ENCODE results near the gene KRTAP5-8.
"Not testable (repeated sequence)": the region's sequence is repeated elsewhere in the genome, so short reads cannot be mapped to it uniquely, and the experiment has no call there.

Gene KRTAP5-8

GRCh38 chr11:71530602-71531001 is 7.2 kb upstream of the KRTAP5-8 start:
- H3K4me3 ChIP-seq (ENCODE audit: low read length), result no peak overlapping the region
- DNase-seq (ENCODE audit: low read depth), result no peak
- TF ChIP-seq, protein P1, sequence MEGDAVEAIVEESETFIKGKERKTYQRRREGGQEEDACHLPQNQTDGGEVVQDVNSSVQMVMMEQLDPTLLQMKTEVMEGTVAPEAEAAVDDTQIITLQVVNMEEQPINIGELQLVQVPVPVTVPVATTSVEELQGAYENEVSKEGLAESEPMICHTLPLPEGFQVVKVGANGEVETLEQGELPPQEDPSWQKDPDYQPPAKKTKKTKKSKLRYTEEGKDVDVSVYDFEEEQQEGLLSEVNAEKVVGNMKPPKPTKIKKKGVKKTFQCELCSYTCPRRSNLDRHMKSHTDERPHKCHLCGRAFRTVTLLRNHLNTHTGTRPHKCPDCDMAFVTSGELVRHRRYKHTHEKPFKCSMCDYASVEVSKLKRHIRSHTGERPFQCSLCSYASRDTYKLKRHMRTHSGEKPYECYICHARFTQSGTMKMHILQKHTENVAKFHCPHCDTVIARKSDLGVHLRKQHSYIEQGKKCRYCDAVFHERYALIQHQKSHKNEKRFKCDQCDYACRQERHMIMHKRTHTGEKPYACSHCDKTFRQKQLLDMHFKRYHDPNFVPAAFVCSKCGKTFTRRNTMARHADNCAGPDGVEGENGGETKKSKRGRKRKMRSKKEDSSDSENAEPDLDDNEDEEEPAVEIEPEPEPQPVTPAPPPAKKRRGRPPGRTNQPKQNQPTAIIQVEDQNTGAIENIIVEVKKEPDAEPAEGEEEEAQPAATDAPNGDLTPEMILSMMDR (conservative IDR thresholded peaks at IDR 0.05; ENCODE audit: low read length), result no peak

- TF ChIP-seq, protein P1 (conservative IDR thresholded peaks at IDR 0.05; ENCODE audit: low read length), result no peak
- DNase-seq (ENCODE audit: low read depth), result no peak
- H3K4me3 ChIP-seq (ENCODE audit: low read length), result no peak overlapping the region
Observed at GRCh38 chr11:71532036-71532610, 5.7 kb upstream of the KRTAP5-8 start.

DNA sequence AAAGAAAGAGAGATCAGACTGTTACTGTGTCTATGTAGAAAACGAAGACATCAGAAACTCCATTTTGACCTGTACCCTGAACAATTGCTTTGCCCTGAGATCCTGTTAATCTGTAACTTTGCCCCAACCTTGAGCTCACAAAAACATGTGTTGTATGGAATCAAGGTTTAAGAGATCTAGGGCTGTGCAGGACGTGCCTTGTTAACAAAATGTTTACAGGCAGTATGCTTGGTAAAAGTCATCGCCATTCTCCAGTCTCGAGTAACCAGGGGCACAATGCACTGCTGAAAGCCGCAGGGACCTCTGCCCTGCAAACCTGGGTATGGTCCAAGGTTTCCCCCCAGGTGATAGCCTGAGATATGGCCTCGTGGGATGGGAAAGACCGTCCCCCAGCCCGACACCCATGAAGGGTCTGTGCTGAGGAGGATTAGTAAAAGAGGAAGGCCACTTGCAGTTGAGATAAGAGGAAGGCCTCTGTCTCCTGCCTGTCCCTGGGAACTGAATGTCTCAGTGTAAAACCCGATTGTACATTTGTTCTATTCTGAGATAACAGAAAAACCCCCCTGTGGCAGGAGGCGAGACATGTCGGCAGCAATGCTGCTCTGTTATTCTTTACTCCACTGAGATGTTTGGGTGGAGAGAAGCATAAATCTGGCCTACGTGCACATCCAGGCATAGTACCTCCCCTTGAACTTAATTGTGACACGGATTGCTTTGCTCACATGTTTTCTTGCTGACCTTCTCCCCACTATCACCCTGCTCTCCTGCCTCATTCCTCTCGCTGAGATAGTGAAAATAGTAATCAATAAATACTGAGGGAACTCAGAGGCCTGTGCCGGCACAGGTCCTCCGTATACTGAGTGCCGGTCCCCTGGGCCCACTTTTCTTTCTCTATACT is 2.9 kb upstream of the KRTAP5-8 start:
- not testable (repeated sequence) for H3K4me3 ChIP-seq (ENCODE audit: low read length); DNase-seq (ENCODE audit: low read depth)

DNA sequence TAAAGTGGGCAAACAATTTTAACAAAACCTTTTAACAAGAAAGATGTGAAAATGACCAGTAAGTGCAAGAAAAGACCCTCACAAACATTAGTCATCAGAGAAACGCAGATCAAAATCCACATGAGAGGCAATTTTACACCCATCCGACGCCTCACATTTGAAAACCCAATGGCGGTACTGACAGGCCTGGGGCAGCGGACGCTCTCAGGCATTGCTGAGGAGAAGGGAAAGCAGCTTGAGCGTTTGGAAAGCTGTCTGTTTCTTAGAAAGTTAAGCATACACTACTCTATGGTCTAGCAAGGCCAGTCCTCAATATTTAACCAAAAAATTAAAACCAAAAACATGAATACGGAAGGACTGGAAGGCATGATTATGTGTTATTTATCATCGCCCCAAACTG is 2.0 kb upstream of the KRTAP5-8 start:
- DNase-seq (ENCODE audit: low read depth), result no peak

DNA sequence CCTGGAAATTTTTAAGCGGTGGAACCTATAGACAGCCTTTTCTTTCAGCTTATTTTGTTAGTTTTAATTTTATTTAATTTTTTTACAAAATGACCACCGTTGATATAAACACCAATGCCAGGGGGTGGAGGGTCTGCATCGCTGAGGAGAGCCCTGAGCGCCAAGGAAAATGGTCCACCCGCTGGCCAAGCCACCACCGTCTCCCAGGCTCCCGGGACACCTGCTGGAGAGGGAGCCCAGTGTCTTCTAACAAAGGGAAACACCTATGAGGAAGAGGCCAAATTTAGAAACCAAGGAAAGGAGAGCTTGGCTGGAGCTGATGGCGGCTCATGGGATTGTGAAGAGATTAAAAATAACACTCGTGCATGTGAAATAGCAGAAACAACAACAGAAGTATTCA is 288 bp upstream of the KRTAP5-8 start:
- TF ChIP-seq, protein P1 (conservative IDR thresholded peaks at IDR 0.05; ENCODE audit: low read length), result no peak
- no peak for DNase-seq (ENCODE audit: low read depth)
- H3K4me3 ChIP-seq (ENCODE audit: low read length), result no peak overlapping the region

More for the DNA sequence above, 2.0 kb upstream of the KRTAP5-8 start:
- TF ChIP-seq, protein P1 (conservative IDR thresholded peaks at IDR 0.05; ENCODE audit: low read length), result no peak
- no peak overlapping the region for H3K4me3 ChIP-seq (ENCODE audit: low read length)

- TF ChIP-seq, protein P1 (conservative IDR thresholded peaks at IDR 0.05; ENCODE audit: low read length), result no peak
- DNase-seq (ENCODE audit: low read depth), result no peak
- no peak overlapping the region for H3K4me3 ChIP-seq (ENCODE audit: low read length)
Observed at GRCh38 chr11:71538666-71538990, 803 bp downstream of the KRTAP5-8 start.

- no peak overlapping the region for H3K4me3 ChIP-seq (ENCODE audit: low read length)
- TF ChIP-seq, protein P1 (conservative IDR thresholded peaks at IDR 0.05; ENCODE audit: low read length), result no peak
- no peak for DNase-seq (ENCODE audit: low read depth)
Observed at GRCh38 chr11:71539017-71539416, 1.2 kb downstream of the KRTAP5-8 start.

DNA sequence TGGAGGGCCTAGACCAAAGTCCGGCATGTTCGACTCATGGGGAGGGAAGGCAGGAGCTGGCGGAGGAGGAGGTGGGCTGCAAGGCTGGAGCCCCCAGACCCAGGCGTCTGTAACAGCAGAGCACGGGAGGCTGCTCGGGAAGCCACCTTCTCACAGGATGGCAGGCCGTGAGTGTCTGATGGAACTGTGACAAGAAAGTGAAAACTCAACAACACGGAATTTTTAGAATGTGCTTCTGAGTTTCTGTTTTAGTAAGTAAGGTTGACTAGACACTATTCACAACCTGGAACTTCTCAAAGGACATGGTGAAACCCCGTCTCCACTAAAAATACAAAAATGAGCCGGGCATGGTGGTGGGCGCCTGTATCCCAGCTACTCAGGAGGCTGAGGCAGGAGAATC is 2.1 kb downstream of the KRTAP5-8 start:
- DNase-seq (ENCODE audit: low read depth); H3K4me3 ChIP-seq (ENCODE audit: low read length): not testable (repeated sequence)

DNA sequence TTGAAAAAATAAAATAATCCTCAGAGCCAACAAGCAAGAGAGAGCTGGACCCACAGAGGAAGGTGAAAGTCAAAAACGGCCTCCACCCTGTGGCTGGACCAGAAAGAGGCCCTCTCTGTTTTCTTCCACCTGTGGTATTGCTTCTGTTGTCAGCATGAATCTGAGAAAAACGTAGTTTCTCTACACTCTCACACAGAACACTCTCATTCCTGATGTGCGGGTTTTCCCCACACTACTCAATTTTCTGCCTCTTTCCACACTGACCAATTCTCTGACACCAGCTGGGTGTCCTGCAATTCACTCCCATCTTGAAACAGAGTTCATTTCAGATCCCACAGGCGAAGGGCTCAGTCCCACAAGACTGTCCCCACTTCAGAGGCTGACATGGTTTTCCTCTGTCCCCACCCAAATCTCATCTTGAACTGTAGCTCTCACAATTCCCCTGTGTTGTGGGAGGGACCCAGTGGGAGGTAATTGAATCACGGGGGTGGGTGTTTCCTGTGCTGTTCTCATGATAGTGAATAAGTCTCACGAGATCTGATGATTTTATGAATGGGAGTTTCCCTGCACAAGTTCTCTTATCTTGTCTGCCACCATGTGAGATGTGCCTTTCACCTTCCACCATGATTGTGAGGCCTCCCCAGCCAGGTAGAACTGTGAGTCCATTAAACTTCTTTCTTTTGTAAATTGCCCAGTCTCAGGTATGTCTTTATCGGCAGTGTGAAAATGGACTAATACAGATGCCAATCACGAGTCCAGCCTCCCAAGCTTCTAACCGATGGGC is 2.9 kb downstream of the KRTAP5-8 start:
- not testable (repeated sequence) for H3K4me3 ChIP-seq (ENCODE audit: low read length); DNase-seq (ENCODE audit: low read depth)

All from AG10803 (cell line).